Measurements from ENCODE around the gene PISD. TPM values are rescaled to one million over a fixed set of nuclear protein-coding genes. Genes with fewer than 3 reads are reported as not detected.

The PISD gene
- total RNA-seq, 4 donors from 2014 or later = 21.4 to 34.0 (median 30.6) TPM

DNA sequence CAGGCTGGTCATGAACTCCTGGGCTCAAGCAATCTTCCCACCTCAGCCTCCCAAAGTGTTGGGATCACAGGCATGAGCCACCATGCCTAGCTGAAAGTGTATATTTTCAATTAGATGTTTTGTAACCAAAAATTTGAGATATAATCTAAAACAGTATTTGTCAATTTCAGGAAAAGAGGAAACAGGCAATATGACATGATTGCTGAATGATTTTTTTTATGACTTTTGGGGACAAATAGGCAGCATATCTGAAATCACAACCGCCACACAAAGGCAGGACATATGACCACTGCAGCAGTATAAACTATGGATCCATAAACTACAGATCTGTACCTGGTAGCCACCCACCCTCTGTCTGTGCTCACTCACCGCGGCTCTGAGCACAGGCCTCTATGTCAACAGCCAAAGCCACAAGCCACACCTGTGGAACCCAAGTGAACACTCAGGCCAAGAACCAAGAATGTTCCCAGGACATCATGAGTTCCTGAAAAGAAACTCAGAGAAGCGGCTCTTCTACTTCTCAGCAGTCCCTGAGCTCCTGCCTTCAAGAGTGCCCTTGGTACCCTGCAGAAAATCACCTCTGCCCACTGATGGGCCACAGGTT lies 22.5 kb downstream of the PISD start:
- intact Hi-C loops (cut with DNase I) = no loop called here
- TF ChIP-seq, protein P1, sequence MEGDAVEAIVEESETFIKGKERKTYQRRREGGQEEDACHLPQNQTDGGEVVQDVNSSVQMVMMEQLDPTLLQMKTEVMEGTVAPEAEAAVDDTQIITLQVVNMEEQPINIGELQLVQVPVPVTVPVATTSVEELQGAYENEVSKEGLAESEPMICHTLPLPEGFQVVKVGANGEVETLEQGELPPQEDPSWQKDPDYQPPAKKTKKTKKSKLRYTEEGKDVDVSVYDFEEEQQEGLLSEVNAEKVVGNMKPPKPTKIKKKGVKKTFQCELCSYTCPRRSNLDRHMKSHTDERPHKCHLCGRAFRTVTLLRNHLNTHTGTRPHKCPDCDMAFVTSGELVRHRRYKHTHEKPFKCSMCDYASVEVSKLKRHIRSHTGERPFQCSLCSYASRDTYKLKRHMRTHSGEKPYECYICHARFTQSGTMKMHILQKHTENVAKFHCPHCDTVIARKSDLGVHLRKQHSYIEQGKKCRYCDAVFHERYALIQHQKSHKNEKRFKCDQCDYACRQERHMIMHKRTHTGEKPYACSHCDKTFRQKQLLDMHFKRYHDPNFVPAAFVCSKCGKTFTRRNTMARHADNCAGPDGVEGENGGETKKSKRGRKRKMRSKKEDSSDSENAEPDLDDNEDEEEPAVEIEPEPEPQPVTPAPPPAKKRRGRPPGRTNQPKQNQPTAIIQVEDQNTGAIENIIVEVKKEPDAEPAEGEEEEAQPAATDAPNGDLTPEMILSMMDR (IDR thresholded peaks at IDR 0.05) = no peak
- TF ChIP-seq POLR2A (IDR thresholded peaks at IDR 0.05) = no peak
- DNase-seq = no peak
- WGBS, 2 donors = 61 to 64% methylated on average over 4 of the region's 4 CpGs
- peak overlapping the region in 1 of 4 donors; percentile 39 for H3K27ac ChIP-seq
- peaks cover 12 to 47% (median 18%) of the 10 kb centered on the region in 3 donors for H3K4me1 ChIP-seq
- peaks cover 0 to 36% (median 0%) of the 10 kb centered on the region in 3 donors for H3K36me3 ChIP-seq
- H3K27me3 ChIP-seq = no peaks in the 10 kb centered on the region
- H3K4me3 ChIP-seq = no peak overlapping the region
- no peaks in the 10 kb centered on the region for H3K9me3 ChIP-seq

DNA sequence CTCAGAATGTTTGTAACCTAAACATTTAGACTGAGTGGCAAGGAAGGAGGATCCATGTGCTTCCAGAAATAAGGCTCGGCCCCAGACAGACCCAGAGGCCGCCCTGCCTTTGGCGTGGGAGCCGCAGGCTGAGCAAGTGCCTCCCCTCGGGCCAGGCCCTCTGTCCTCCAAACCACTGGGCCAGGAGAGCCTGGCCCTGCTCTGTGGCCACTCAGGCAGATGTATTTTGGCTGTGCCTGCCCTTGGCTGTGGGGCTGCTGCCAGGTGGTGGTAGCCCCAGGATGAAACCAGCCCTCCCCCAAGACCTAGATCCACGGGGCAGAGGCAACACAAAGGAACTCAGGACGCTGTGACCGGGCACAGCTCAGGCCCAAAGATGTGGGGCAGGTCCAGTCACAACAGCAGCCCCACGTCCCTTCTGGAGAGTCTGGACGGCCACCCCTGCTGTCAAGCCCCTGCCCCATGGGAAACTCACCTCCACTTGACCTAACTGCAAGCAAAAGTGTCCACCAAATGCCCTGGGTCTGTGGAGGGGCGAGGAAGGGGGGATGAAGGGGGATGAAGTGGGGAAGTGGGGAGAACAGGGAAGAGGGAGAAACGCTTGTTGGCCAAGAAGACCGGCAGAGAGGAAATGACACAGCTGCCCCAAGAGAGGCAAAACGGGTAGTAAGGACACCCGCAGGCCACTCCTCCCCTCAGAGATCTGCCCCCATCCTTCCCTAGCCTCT lies 24.0 kb downstream of the PISD start:
- WGBS, 2 donors = 37 to 43% methylated on average over 5 to 9 of the region's 15 CpGs
- Histone ChIP-seq H3K4me3 (peak overlapping the region in 3 of 4 donors; percentile 12 to 42 (median 27)), H3K27ac (peak overlapping the region; percentile 49 to 81 (median 76)), H3K9me3 (no peaks in the 10 kb centered on the region), H3K4me1 (peaks cover 21 to 59% (median 21%) of the 10 kb centered on the region in 3 donors), H3K36me3 (peaks cover 0 to 22% (median 0%) of the 10 kb centered on the region in 3 donors), H3K27me3 (no peaks in the 10 kb centered on the region)
- no peak for DNase-seq
- TF ChIP-seq, protein P1 (IDR thresholded peaks at IDR 0.05) = no peak
- TF ChIP-seq POLR2A (IDR thresholded peaks at IDR 0.05) = no peak
- intact Hi-C loops (cut with DNase I) = no loop called here

DNA sequence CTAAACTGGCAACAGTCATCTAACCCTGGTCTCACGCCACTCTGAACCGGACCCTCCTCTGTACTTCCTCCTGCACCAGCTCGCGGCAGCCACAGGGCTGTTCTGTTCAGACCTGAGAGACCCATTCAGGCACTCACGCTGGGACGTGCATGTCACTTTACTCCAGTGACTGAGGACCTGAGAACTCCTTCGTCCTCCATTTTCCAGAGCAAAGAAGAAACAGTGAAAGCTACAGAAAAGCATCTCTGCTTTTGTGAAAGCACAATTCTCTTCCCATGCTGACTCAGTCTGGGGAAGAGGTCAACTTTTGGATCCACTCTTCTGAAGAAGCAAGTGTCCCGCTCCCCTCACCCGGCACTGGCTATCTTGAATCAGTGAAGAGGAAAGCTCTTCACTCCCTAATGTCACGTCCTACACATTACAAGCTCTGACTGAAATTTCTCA lies 24.5 kb downstream of the PISD start:
- Histone ChIP-seq H3K4me3 (peak overlapping the region in 2 of 4 donors; percentile 27 to 42), H3K27me3 (no peaks in the 10 kb centered on the region), H3K27ac (peak overlapping the region; percentile 49 to 81 (median 76)), H3K9me3 (no peaks in the 10 kb centered on the region), H3K4me1 (peaks cover 21 to 59% (median 21%) of the 10 kb centered on the region in 3 donors), H3K36me3 (peaks cover 0 to 16% (median 0%) of the 10 kb centered on the region in 3 donors)
- TF ChIP-seq, protein P1 (IDR thresholded peaks at IDR 0.05) = no peak
- peak in 1 of 4 donors; percentile 9 for TF ChIP-seq POLR2A (IDR thresholded peaks at IDR 0.05)
- WGBS, 2 donors = 50 to 60% methylated on average over 9 of the region's 10 CpGs
- no peak for DNase-seq
- intact Hi-C loops (cut with DNase I) = no loop called here

DNA sequence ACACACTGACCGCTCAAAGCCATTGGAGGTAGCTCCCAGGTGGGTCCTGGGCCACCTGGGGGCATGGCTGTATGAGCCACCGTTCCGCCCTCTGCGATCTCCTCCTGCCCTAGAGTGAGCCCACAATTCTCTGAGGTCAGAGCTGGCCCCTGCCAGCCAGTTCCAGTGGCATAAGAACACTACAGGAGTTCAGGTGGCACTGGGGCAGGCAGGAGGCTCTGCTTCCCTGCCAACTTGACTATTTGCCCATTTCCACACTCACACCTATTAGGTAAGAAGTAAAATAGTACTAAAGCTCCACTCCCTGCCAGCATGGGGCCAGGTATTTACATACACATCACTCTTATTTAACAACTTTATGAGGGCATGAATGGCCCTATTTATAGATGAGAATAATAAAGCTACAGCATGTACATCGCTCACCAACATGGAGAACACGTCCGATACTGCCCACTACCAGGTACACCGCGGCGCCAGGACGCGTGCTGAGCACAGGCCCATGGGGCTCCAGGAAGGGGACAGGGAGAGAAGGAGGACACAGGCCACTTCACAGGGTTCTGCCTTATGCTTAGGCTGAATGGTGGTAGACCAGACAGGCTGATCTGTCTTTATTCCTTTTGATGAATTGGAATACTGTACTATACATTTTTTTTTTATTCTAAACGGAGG lies 26.2 kb downstream of the PISD start:
- 82 to 91% methylated on average over 10 to 12 of the region's 13 CpGs for WGBS, 2 donors
- no peaks in the 10 kb centered on the region for H3K27me3 ChIP-seq
- no peak for DNase-seq
- H3K36me3 ChIP-seq = no peaks in the 10 kb centered on the region
- intact Hi-C loops (cut with DNase I) = no loop called here
- peak overlapping the region in 3 of 4 donors; percentile 3 to 62 (median 47) for H3K27ac ChIP-seq
- no peak overlapping the region for H3K4me3 ChIP-seq
- TF ChIP-seq, protein P1 (IDR thresholded peaks at IDR 0.05) = no peak
- TF ChIP-seq POLR2A (IDR thresholded peaks at IDR 0.05) = no peak
- H3K4me1 ChIP-seq = peaks cover 26 to 73% (median 28%) of the 10 kb centered on the region in 3 donors
- H3K9me3 ChIP-seq = no peaks in the 10 kb centered on the region

All from esophagus squamous epithelium (tissue), 5 donors.